Measurements from ENCODE around the gene IQGAP1. TPM values are rescaled to one million over a fixed set of nuclear protein-coding genes. Genes with fewer than 3 reads are reported as not detected.

The IQGAP1 gene
- total RNA-seq, 1 experiment from 2014 or later, result 72.4 TPM

DNA sequence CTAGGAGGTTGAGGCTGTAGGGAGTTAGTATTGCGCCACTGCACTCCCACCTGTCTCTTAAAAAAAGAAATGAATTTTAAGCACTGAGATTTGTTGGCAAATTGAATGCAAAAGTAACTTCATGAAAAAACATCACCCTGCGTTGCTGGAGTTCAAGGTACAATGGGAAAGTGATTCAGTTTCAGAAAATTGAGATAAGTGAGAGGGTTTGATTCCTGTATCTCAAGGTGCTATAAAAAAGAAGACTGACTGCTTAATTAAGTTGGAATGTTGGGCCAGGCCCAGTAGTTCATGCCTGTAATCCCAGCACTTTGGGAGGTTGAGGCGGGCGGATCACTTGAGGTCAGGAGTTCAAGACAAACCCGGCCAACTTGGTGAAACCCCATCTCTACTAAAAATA, 39.1 kb downstream of the IQGAP1 start:
- Histone ChIP-seq H3K4me2 (ENCODE audit: insufficient read depth, insufficient read length, low read length) (no peak overlapping the region), H2AK5ac (ENCODE audit: insufficient read length, low read length) (no peak overlapping the region), H3K18ac (ENCODE audit: insufficient read length, low read depth, low read length) (no peak overlapping the region), H3K9ac (ENCODE audit: extremely low read depth, insufficient read length, low read length) (no peak overlapping the region), H4K91ac (ENCODE audit: insufficient read length, low read depth, low read length) (no peak overlapping the region), H2AFZ (ENCODE audit: low read length) (no peak overlapping the region), H3K14ac (ENCODE audit: insufficient read depth, low read length) (no peak overlapping the region), H3K79me1 (ENCODE audit: insufficient read depth, low read depth, low read length, poor library complexity, severe bottlenecking) (peaks cover 4% of the 10 kb centered on the region), H3K23ac (ENCODE audit: insufficient read length, low read depth, low read length) (no peak overlapping the region), H4K20me1 (ENCODE audit: control insufficient read depth, insufficient read depth, insufficient read length) (no peaks in the 10 kb centered on the region), H3K23me2 (ENCODE audit: insufficient read length, low read depth, low read length, poor library complexity, severe bottlenecking) (no peaks in the 10 kb centered on the region), H2BK15ac (ENCODE audit: low read depth, low read length) (no peak overlapping the region), H3T11ph (ENCODE audit: low read length) (no peak overlapping the region), H4K5ac (ENCODE audit: insufficient read length, low read depth, low read length) (no peak overlapping the region), H4K8ac (replicated peaks; ENCODE audit: insufficient read length, low read depth, low read length) (no peak overlapping the region), H3K27me3 (ENCODE audit: insufficient read depth, low read length) (no peaks in the 10 kb centered on the region), H2BK12ac (ENCODE audit: insufficient read length, low read depth, low read length) (no peak overlapping the region), H3K4ac (ENCODE audit: low read depth, low read length) (no peak overlapping the region), H2BK20ac (ENCODE audit: low read depth, low read length, poor library complexity, severe bottlenecking) (no peak overlapping the region), H3K27ac (ENCODE audit: insufficient read length, low read depth, low read length) (no peak overlapping the region), H3K79me2 (ENCODE audit: insufficient read depth, low read length) (no peaks in the 10 kb centered on the region; the same call in 1 of the 2 replicates), H3K56ac (ENCODE audit: insufficient read length, low read depth, low read length) (no peak overlapping the region), H3K9me3 (ENCODE audit: control insufficient read depth, low read depth, low read length) (no peaks in the 10 kb centered on the region), H2BK120ac (ENCODE audit: low read depth, low read length, poor library complexity, severe bottlenecking) (no peak overlapping the region), H3K4me1 (ENCODE audit: insufficient read depth, low read length) (no peaks in the 10 kb centered on the region; the same call in 1 of the 2 replicates), H2BK5ac (ENCODE audit: insufficient read length, low read length) (no peak overlapping the region)
- Mint-ChIP-seq H3K4me1 (peaks cover 10% of the 10 kb centered on the region in 2 experiments), H3K4me3 (no peak overlapping the region), H3K9me3 (no peaks in the 10 kb centered on the region), H3K36me3 (ENCODE audit: insufficient read depth in 1 of 3, low read depth in 3 of 3) (peaks cover 5 to 20% (median 19%) of the 10 kb centered on the region in 3 experiments; a peak in 6 of 7 replicates), H3K27ac (peak overlapping the region in 1 of 3 experiments; percentile 39; a peak in 1 of 7 replicates), H3K27me3 (ENCODE audit: low read depth) (no peaks in the 10 kb centered on the region)
- DNase-seq, result no peak
- WGBS (ENCODE audit: extremely low coverage, insufficient read length, low lambda C conversion rate), result no CpG with 5 or more reads among the region's 5 CpGs
- TF ChIP-seq, protein P1, sequence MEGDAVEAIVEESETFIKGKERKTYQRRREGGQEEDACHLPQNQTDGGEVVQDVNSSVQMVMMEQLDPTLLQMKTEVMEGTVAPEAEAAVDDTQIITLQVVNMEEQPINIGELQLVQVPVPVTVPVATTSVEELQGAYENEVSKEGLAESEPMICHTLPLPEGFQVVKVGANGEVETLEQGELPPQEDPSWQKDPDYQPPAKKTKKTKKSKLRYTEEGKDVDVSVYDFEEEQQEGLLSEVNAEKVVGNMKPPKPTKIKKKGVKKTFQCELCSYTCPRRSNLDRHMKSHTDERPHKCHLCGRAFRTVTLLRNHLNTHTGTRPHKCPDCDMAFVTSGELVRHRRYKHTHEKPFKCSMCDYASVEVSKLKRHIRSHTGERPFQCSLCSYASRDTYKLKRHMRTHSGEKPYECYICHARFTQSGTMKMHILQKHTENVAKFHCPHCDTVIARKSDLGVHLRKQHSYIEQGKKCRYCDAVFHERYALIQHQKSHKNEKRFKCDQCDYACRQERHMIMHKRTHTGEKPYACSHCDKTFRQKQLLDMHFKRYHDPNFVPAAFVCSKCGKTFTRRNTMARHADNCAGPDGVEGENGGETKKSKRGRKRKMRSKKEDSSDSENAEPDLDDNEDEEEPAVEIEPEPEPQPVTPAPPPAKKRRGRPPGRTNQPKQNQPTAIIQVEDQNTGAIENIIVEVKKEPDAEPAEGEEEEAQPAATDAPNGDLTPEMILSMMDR (conservative IDR thresholded peaks at IDR 0.05), result no peak

Data from H9 (cell line).